K562 (cell line): ENCODE data around the gene LOXL3. TPM values are rescaled to one million over a fixed set of nuclear protein-coding genes. Genes with fewer than 3 reads are reported as not detected.

Experiments used
- ARID2 ChIP-seq: fragments of 450-650 bp; IDR thresholded peaks from 2 replicates; pipeline ENCODE4 v1.6.1; 2017; ENCODE audit warnings: antibody characterized with exemption, mild to moderate bottlenecking
- BMI1 ChIP-seq: fragments of 150-350 bp; IDR thresholded peaks from 2 replicates; pipeline ENCODE4 v1.6.1; 2014; ENCODE audit warnings: low read length
- CCAR2 ChIP-seq: fragments of 200-400 bp; formaldehyde crosslinking; IDR thresholded peaks from 2 replicates; pipeline ENCODE4 v1.6.1; 2017; ENCODE audit warnings: mild to moderate bottlenecking, low read depth, low read length
- CREB3L1 ChIP-seq: fragments of 450-650 bp; IDR thresholded peaks from 2 replicates; pipeline ENCODE4 v1.6.1; 2014; ENCODE audit warnings: low read depth, mild to moderate bottlenecking, moderate library complexity, borderline replicate concordance
- KDM2B ChIP-seq: fragments of 250-450 bp; sonication (Bioruptor Pico); IDR thresholded peaks from 2 replicates; pipeline ENCODE4 v1.8.0; 2021; ENCODE audit warnings: mild to moderate bottlenecking, moderate library complexity
- MED1 ChIP-seq: sonication (generic); formaldehyde crosslinking; IDR thresholded peaks from 2 replicates; pipeline ENCODE4 v1.8.1; 2023; ENCODE audit warnings: missing genetic modification reagents, borderline replicate concordance
- MLLT1 ChIP-seq, 2 experiments: fragments of 450-650 bp; IDR thresholded peaks; 2 replicates each; pipeline ENCODE4 v1.6.1; 2016
- NCOR1 ChIP-seq: fragments of 450-650 bp; IDR thresholded peaks from 2 replicates; pipeline ENCODE4 v1.6.1; 2016; ENCODE audit warnings: mild to moderate bottlenecking, moderate library complexity
- PCBP1 ChIP-seq: fragments of 200-400 bp; formaldehyde crosslinking; IDR thresholded peaks from 2 replicates; pipeline ENCODE4 v1.6.1; 2018; ENCODE audit warnings: mild to moderate bottlenecking, low read depth, low read length; ENCODE audit not compliant: poor library complexity, severe bottlenecking
- PTRF ChIP-seq: fragments of 450-650 bp; IDR thresholded peaks from 2 replicates; pipeline ENCODE4 v1.6.1; 2016; ENCODE audit warnings: mild to moderate bottlenecking, missing genetic modification characterization, missing compliant biosample characterization
- RFX7 ChIP-seq: fragments of 250-450 bp; sonication (Bioruptor Pico); IDR thresholded peaks from 2 replicates; pipeline ENCODE4 v1.5.1; 2021; ENCODE audit warnings: mild to moderate bottlenecking
- ZBED1 ChIP-seq: IDR thresholded peaks from 2 replicates; pipeline ENCODE4 v1.6.1; 2014
- ZFP1 ChIP-seq: fragments of 450-650 bp; formaldehyde crosslinking; IDR thresholded peaks from 2 replicates; pipeline ENCODE4 v1.4.0; 2020; ENCODE audit warnings: mild to moderate bottlenecking, mixed read lengths
- polyA plus RNA-seq, 8 experiments: library from polyadenylated mRNA; depleted of rRNA in 4 of 8; stranded (reverse) in 5 of 8; unstranded in 3 of 8; fragments of >200 nt; fragmentation: Nextera tagmentation in 2 of 8; fragmentation: Illumina TruSeq in 1 of 8; extraction: Ambion mirVana in 2 of 8; extraction: Trizol in 1 of 8; gene quantifications; 2 replicates each; pipeline versions ENCODE4 v1.2.1 to v1.2.3, GENCODE V29; 2011 to 2014; ENCODE audit warnings: inconsistent platforms in 1 of 8, missing spikeins in 1 of 8
- total RNA-seq, 7 experiments: library from RNA; depleted of rRNA in 6 of 7; stranded (reverse); fragments of >200 nt in 6 of 7; fragmentation: Illumina TruSeq in 2 of 7; extraction: Trizol in 2 of 7; gene quantifications; 2 replicates each; pipeline versions ENCODE4 v1.2.1 to v1.2.3, GENCODE V29; 2011 to 2021; ENCODE audit warnings: low replicate concordance in 1 of 7
- TF ChIP-seq, protein P1 (sequence below): fragments of 250-450 bp; sonication (Bioruptor Pico); IDR thresholded peaks from 2 replicates; pipeline ENCODE4 v1.8.0; 2021; ENCODE audit warnings: borderline replicate concordance, mild to moderate bottlenecking, moderate library complexity; ENCODE audit not compliant: poor library complexity, severe bottlenecking
- TF ChIP-seq, protein P2 (sequence below): sonication (generic); formaldehyde crosslinking; IDR thresholded peaks from 2 replicates; pipeline ENCODE4 v1.8.0; 2023; ENCODE audit warnings: mild to moderate bottlenecking, missing genetic modification reagents

The LOXL3 gene
- total and polyA plus RNA-seq, 9 of the 15 experiments (the other 6 are each of a cell fraction or from before 2014, with no cell fraction given): 0.22 to 0.99 (median 0.31) TPM

GRCh38 chr2:74507145-74507925 is 46.4 kb downstream of the LOXL3 start, which contains the start of gene PCGF1 (continued):
- TF ChIP-seq, protein P1, sequence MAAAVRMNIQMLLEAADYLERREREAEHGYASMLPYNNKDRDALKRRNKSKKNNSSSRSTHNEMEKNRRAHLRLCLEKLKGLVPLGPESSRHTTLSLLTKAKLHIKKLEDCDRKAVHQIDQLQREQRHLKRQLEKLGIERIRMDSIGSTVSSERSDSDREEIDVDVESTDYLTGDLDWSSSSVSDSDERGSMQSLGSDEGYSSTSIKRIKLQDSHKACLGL (CRISPR knock-in tag): no peak
- TF ChIP-seq CREB3L1 (no peak; the same call in 1 of the 2 replicates), PCBP1 (peak; percentile 92), ZFP1 (CRISPR knock-in tag) (no peak), CCAR2 (no peak), NCOR1 (peak; percentile 34; the same call in 1 of the 2 replicates), RFX7 (CRISPR knock-in tag) (no peak), KDM2B (CRISPR knock-in tag) (no peak; the same call in 1 of the 2 replicates), MLLT1 (IDR thresholded peaks at IDR 0.05) (peak in 1 of 2 experiments; percentile 14; a peak in 1 of 4 replicates), BMI1 (peak; percentile 82), ARID2 (no peak), ZBED1 (peak; percentile 81; the same call in 1 of the 2 replicates), MED1 (CRISPR knock-in tag) (no peak), PTRF (tag) (no peak)
- TF ChIP-seq, protein P2, sequence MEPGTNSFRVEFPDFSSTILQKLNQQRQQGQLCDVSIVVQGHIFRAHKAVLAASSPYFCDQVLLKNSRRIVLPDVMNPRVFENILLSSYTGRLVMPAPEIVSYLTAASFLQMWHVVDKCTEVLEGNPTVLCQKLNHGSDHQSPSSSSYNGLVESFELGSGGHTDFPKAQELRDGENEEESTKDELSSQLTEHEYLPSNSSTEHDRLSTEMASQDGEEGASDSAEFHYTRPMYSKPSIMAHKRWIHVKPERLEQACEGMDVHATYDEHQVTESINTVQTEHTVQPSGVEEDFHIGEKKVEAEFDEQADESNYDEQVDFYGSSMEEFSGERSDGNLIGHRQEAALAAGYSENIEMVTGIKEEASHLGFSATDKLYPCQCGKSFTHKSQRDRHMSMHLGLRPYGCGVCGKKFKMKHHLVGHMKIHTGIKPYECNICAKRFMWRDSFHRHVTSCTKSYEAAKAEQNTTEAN (CRISPR knock-in tag): no peak
